Fibroblast of lung (primary cell): ENCODE results near the gene HS3ST3B1. TPM values are rescaled to one million over a fixed set of nuclear protein-coding genes. Genes with fewer than 3 reads are reported as not detected.

Experiments used
- DNase-seq, 2 donors: peaks; one replicate each; pipeline versions ENCODE4 v3.0.0 to v3.0.0-alpha.2; 2010; ENCODE audit warnings: low read depth in 2 of 2
- H2AFZ ChIP-seq: 2 replicates; pipeline ENCODE4 v1.5.1; 2012; ENCODE audit warnings: low read length, control low read depth, inconsistent platforms
- H3K27ac ChIP-seq: 2 replicates; pipeline ENCODE4 v1.5.1; 2011; ENCODE audit warnings: low read length, control low read depth; ENCODE audit not compliant: insufficient read depth
- H3K27me3 ChIP-seq: 2 replicates; pipeline ENCODE4 v1.5.1; 2011; ENCODE audit warnings: mild to moderate bottlenecking, low read length; ENCODE audit not compliant: control insufficient read depth, insufficient read depth
- H3K36me3 ChIP-seq: 2 replicates; pipeline ENCODE4 v1.5.1; 2011; ENCODE audit warnings: low read length; ENCODE audit not compliant: control insufficient read depth, insufficient read depth
- H3K4me1 ChIP-seq: 2 replicates; pipeline ENCODE4 v1.5.1; 2011; ENCODE audit warnings: low read length; ENCODE audit not compliant: control insufficient read depth, insufficient read depth; ENCODE audit errors: extremely low read depth
- H3K4me2 ChIP-seq: 2 replicates; pipeline ENCODE4 v1.5.1; 2011; ENCODE audit warnings: low read length, control low read depth; ENCODE audit not compliant: insufficient read depth; ENCODE audit errors: extremely low read depth
- H3K4me3 ChIP-seq, 4 experiments: fragments of 200-600 bp in 1 of 4; sonication (generic) in 1 of 4; replicated peaks in 1 of 4; 2 replicates each; pipeline ENCODE4 v1.5.1; 2011 to 2016; ENCODE audit warnings: low read length in 4 of 4, low read depth in 3 of 4, mild to moderate bottlenecking in 3 of 4, control low read depth in 2 of 4, inconsistent platforms in 1 of 4, mixed read lengths in 1 of 4; ENCODE audit not compliant: insufficient read depth in 1 of 4; ENCODE audit errors: control extremely low read depth in 1 of 4
- H3K79me2 ChIP-seq: 2 replicates; pipeline ENCODE4 v1.5.1; 2012; ENCODE audit warnings: mild to moderate bottlenecking, low read length, inconsistent platforms; ENCODE audit not compliant: control insufficient read depth, insufficient read depth
- H3K9ac ChIP-seq: 2 replicates; pipeline ENCODE4 v1.5.1; 2011; ENCODE audit warnings: mild to moderate bottlenecking, low read length, control low read depth; ENCODE audit not compliant: insufficient read depth
- H3K9me3 ChIP-seq: 2 replicates; pipeline ENCODE4 v1.5.1; 2012; ENCODE audit warnings: low read depth, low read length; ENCODE audit not compliant: control insufficient read depth, insufficient read depth
- H4K20me1 ChIP-seq: 2 replicates; pipeline ENCODE4 v1.5.1; 2011; ENCODE audit warnings: low read length; ENCODE audit not compliant: control insufficient read depth, insufficient read depth; ENCODE audit errors: extremely low read depth
- EZH2 ChIP-seq: IDR thresholded peaks from 2 replicates; pipeline ENCODE4 v1.5.1; 2012; ENCODE audit warnings: low read length, control low read depth, mild to moderate bottlenecking; ENCODE audit errors: missing control alignments
- polyA plus RNA-seq, 2 donors: library from polyadenylated mRNA; depleted of rRNA in 1 of 2; stranded (reverse) in 1 of 2; unstranded in 1 of 2; fragments of >200 nt; gene quantifications; 2 replicates each; pipeline ENCODE4 v1.2.1, GENCODE V29; 2011 to 2012; ENCODE audit warnings: missing spikeins in 1 of 2
- total RNA-seq: library from RNA; depleted of rRNA; stranded (reverse); fragments of >200 nt; gene quantifications from 2 replicates; pipeline ENCODE4 v1.2.1, GENCODE V29; 2014
- TF ChIP-seq, protein P1 (sequence below), 2 donors: IDR thresholded peaks in 1 of 2; conservative IDR thresholded peaks in 1 of 2; 1 replicate in 1 of 2; 2 replicates in 1 of 2; pipeline ENCODE4 v1.5.1; 2011 to 2012; ENCODE audit warnings: low read length in 2 of 2, control low read depth in 1 of 2, inconsistent platforms in 1 of 2, low read depth in 1 of 2, mild to moderate bottlenecking in 1 of 2

HS3ST3B1 gene
- total and polyA plus RNA-seq, 2 donors (not counting 1 experiment from before 2014, with no cell fraction given), result 3.4 to 17.2 TPM

DNA sequence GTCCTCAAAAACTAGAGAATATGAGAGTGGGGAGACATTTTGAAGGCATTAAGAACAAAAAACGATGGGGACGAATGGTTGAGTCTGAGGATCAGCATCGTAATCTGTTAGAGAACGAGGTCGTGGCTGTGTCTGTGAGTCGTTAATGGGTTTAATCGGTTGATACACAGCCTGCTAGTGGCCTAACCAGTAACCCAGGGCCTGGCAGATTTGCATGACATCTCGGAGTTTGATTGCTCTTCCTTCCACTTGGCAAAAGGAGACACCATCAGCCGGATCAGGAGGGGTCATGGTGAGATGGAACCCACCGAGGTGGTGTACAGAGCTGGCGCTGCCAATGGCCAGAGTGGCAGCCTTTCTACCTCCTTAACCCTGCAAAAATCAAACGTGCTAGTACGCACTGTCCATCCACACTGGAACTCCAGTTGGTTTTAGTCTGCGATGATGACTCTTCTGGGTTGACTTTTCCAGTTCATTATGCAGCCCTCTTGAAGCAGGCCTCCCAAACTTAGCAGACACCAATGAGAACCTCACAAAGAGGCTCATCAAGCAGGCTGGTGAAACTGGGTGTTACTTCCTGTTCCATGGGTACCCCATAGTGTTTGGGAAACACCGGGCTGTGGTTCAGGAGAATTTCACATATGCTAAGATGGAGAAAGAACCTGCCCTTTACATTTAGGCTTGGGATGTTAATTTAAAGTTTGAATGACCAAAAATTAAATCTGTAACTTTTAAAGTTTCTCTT is 4.1 kb downstream of the HS3ST3B1 start:
- Histone ChIP-seq H3K4me3 (peak overlapping the region; percentile 51 to 95 (median 92)), H3K9me3 (no peaks in the 10 kb centered on the region), H3K4me1 (peaks cover 5% of the 10 kb centered on the region), H3K9ac (no peak overlapping the region), H4K20me1 (no peaks in the 10 kb centered on the region), H3K27ac (peak overlapping the region; percentile 88), H3K36me3 (peaks cover 2% of the 10 kb centered on the region), H3K79me2 (peaks cover 69% of the 10 kb centered on the region), H3K27me3 (no peaks in the 10 kb centered on the region), H2AFZ (no peak overlapping the region), H3K4me2 (peak overlapping the region; percentile 91)
- TF ChIP-seq EZH2, result no peak
- TF ChIP-seq, protein P1, sequence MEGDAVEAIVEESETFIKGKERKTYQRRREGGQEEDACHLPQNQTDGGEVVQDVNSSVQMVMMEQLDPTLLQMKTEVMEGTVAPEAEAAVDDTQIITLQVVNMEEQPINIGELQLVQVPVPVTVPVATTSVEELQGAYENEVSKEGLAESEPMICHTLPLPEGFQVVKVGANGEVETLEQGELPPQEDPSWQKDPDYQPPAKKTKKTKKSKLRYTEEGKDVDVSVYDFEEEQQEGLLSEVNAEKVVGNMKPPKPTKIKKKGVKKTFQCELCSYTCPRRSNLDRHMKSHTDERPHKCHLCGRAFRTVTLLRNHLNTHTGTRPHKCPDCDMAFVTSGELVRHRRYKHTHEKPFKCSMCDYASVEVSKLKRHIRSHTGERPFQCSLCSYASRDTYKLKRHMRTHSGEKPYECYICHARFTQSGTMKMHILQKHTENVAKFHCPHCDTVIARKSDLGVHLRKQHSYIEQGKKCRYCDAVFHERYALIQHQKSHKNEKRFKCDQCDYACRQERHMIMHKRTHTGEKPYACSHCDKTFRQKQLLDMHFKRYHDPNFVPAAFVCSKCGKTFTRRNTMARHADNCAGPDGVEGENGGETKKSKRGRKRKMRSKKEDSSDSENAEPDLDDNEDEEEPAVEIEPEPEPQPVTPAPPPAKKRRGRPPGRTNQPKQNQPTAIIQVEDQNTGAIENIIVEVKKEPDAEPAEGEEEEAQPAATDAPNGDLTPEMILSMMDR (conservative IDR thresholded peaks at IDR 0.05 in 1 of 2, IDR thresholded peaks at IDR 0.05 in 1 of 2; ENCODE audit: low read depth in 1 of 2, low read length in 2 of 2), result no peak
- peak; percentile 30 to 44 for DNase-seq

GRCh38 chr17:14305785-14306496 is 5.1 kb downstream of the HS3ST3B1 start:
- Histone ChIP-seq H3K27me3 (no peaks in the 10 kb centered on the region), H3K4me3 (peak overlapping the region; percentile 22 to 95 (median 28)), H3K4me2 (peak overlapping the region; percentile 74), H3K27ac (peak overlapping the region; percentile 40), H3K4me1 (no peaks in the 10 kb centered on the region), H3K79me2 (peaks cover 79% of the 10 kb centered on the region), H3K9me3 (no peaks in the 10 kb centered on the region), H3K36me3 (peaks cover 2% of the 10 kb centered on the region), H4K20me1 (no peaks in the 10 kb centered on the region), H3K9ac (no peak overlapping the region), H2AFZ (no peak overlapping the region)
- no peak for DNase-seq
- TF ChIP-seq EZH2, result no peak
- TF ChIP-seq, protein P1 (conservative IDR thresholded peaks at IDR 0.05 in 1 of 2, IDR thresholded peaks at IDR 0.05 in 1 of 2; ENCODE audit: low read depth in 1 of 2, low read length in 2 of 2), result no peak

GRCh38 chr17:14306596-14306995 is 5.7 kb downstream of the HS3ST3B1 start:
- Histone ChIP-seq H3K4me2 (peak overlapping the region; percentile 86), H3K79me2 (peaks cover 79% of the 10 kb centered on the region), H2AFZ (no peak overlapping the region), H3K9ac (no peak overlapping the region), H3K27ac (peak overlapping the region; percentile 40), H3K4me1 (no peaks in the 10 kb centered on the region), H4K20me1 (no peaks in the 10 kb centered on the region), H3K4me3 (no peak overlapping the region), H3K27me3 (no peaks in the 10 kb centered on the region), H3K9me3 (no peaks in the 10 kb centered on the region), H3K36me3 (peaks cover 2% of the 10 kb centered on the region)
- peak in 1 of 2 donors; percentile 38 for DNase-seq
- TF ChIP-seq EZH2, result no peak
- TF ChIP-seq, protein P1 (conservative IDR thresholded peaks at IDR 0.05 in 1 of 2, IDR thresholded peaks at IDR 0.05 in 1 of 2; ENCODE audit: low read depth in 1 of 2, low read length in 2 of 2), result no peak
